ENCODE results near the gene TXK.

The TXK gene

GRCh38 chr4:48028696-48029095 is 105.4 kb downstream of the TXK start:
- Histone ChIP-seq H3K27ac (no peak overlapping the region), H3K4me3 (no peak overlapping the region)
- no peak for TF ChIP-seq CTCF (IDR thresholded peaks at IDR 0.05)
- no peak for DNase-seq (ENCODE audit: low spot score)

GRCh38 chr4:48027653-48028052 is 106.4 kb downstream of the TXK start:
- no peak for TF ChIP-seq CTCF (IDR thresholded peaks at IDR 0.05)
- no peak overlapping the region for H3K27ac ChIP-seq
- DNase-seq (ENCODE audit: low spot score), result no peak
- no peak overlapping the region for H3K4me3 ChIP-seq

- no peak overlapping the region for H3K4me3 ChIP-seq
- no peak for DNase-seq (ENCODE audit: low spot score)
- no peak for TF ChIP-seq CTCF (IDR thresholded peaks at IDR 0.05)
- H3K27ac ChIP-seq, result no peak overlapping the region
Observed at GRCh38 chr4:48025005-48025404, 109.0 kb downstream of the TXK start.

GRCh38 chr4:48024522-48024921 is 109.5 kb downstream of the TXK start:
- no peak overlapping the region for H3K4me3 ChIP-seq
- DNase-seq (ENCODE audit: low spot score), result no peak
- no peak overlapping the region for H3K27ac ChIP-seq
- TF ChIP-seq CTCF (IDR thresholded peaks at IDR 0.05), result no peak

- no peak for DNase-seq (ENCODE audit: low spot score)
- H3K27ac ChIP-seq, result no peak overlapping the region
- no peak overlapping the region for H3K4me3 ChIP-seq
- no peak for TF ChIP-seq CTCF (IDR thresholded peaks at IDR 0.05)
Observed at GRCh38 chr4:48022192-48022799, 111.8 kb downstream of the TXK start.

GRCh38 chr4:48021100-48021499 is 113.0 kb downstream of the TXK start:
- no peak overlapping the region for H3K27ac ChIP-seq
- TF ChIP-seq CTCF (IDR thresholded peaks at IDR 0.05), result no peak
- no peak overlapping the region for H3K4me3 ChIP-seq
- DNase-seq (ENCODE audit: low spot score), result no peak

- TF ChIP-seq CTCF (IDR thresholded peaks at IDR 0.05), result no peak
- Histone ChIP-seq H3K27ac (no peak overlapping the region), H3K4me3 (no peak overlapping the region)
- no peak for DNase-seq (ENCODE audit: low spot score)
Observed at GRCh38 chr4:48018112-48018511, 115.9 kb downstream of the TXK start.
